ENCODE measurements around the gene MYO9A. TPM values are rescaled to one million over a fixed set of nuclear protein-coding genes. Genes with fewer than 3 reads are reported as not detected.

Gene MYO9A
- polyA plus RNA-seq, 1 experiment: 13.1 TPM

GRCh38 chr15:71815301-71815700 is 302.6 kb downstream of the MYO9A start:
- CTCF ChIA-PET: interaction anchor here (0.8 kb wide), 1 partner anchor 35 kb away, joined by 3 read pairs; no protein-coding TSS in a partner anchor

GRCh38 chr15:71813723-71814470 is 304.1 kb downstream of the MYO9A start:
- Histone ChIP-seq H3K27me3 (ENCODE audit: control insufficient read depth, insufficient read depth, low read length) (peaks cover 2% of the 10 kb centered on the region; the same call in 1 of the 2 replicates), H3K36me3 (ENCODE audit: control insufficient read depth, insufficient read depth, low read length) (no peaks in the 10 kb centered on the region), H3K4me3 (ENCODE audit: low read depth, low read length) (no peak overlapping the region)
- no peak for DNase-seq (ENCODE audit: low read depth)
- ChIA-PET CTCF (interaction anchor here (2.1 kb wide), 1 partner anchor 13 kb away, joined by 5 read pairs; no protein-coding TSS in a partner anchor), POLR2A (no interaction called here)
- TF ChIP-seq CTCF (IDR thresholded peaks at IDR 0.05; ENCODE audit: insufficient read depth, low read depth, low read length): no peak

More at GRCh38 chr15:71815301-71815700, 302.6 kb downstream of the MYO9A start:
- TF ChIP-seq CTCF (IDR thresholded peaks at IDR 0.05; ENCODE audit: insufficient read depth, low read depth, low read length): no peak
- POLR2A ChIA-PET: no interaction called here
- no peak for DNase-seq (ENCODE audit: low read depth)
- Histone ChIP-seq H3K4me3 (ENCODE audit: low read depth, low read length) (no peak overlapping the region), H3K36me3 (ENCODE audit: control insufficient read depth, insufficient read depth, low read length) (no peaks in the 10 kb centered on the region), H3K27me3 (ENCODE audit: control insufficient read depth, insufficient read depth, low read length) (peaks cover 2% of the 10 kb centered on the region; the same call in 1 of the 2 replicates)

- ChIA-PET CTCF (interaction anchor here (0.6 to 2.1 kb wide), 2 partner anchors 10 to 12 kb away, joined by 3 to 5 read pairs; no protein-coding TSS in a partner anchor), POLR2A (no interaction called here)
- H3K4me3 ChIP-seq (ENCODE audit: low read depth, low read length): no peak overlapping the region
- TF ChIP-seq CTCF (IDR thresholded peaks at IDR 0.05; ENCODE audit: insufficient read depth, low read depth, low read length): no peak
- DNase-seq (ENCODE audit: low read depth): no peak
- peaks cover 2% of the 10 kb centered on the region; the same call in 1 of the 2 replicates for H3K27me3 ChIP-seq (ENCODE audit: control insufficient read depth, insufficient read depth, low read length)
- no peaks in the 10 kb centered on the region for H3K36me3 ChIP-seq (ENCODE audit: control insufficient read depth, insufficient read depth, low read length)
Observed at GRCh38 chr15:71812966-71813722, 304.8 kb downstream of the MYO9A start.

GRCh38 chr15:71811752-71812735 is 305.9 kb downstream of the MYO9A start:
- CTCF ChIA-PET: interaction anchor here (0.6 to 2.1 kb wide), 2 partner anchors 9 to 11 kb away, joined by 3 to 5 read pairs; no protein-coding TSS in a partner anchor
- Histone ChIP-seq H3K36me3 (ENCODE audit: control insufficient read depth, insufficient read depth, low read length) (no peaks in the 10 kb centered on the region), H3K27me3 (ENCODE audit: control insufficient read depth, insufficient read depth, low read length) (peaks cover 2% of the 10 kb centered on the region; the same call in 1 of the 2 replicates), H3K4me3 (ENCODE audit: low read depth, low read length) (no peak overlapping the region)
- TF ChIP-seq CTCF (IDR thresholded peaks at IDR 0.05; ENCODE audit: insufficient read depth, low read depth, low read length): no peak
- DNase-seq (ENCODE audit: low read depth): no peak
- POLR2A ChIA-PET: no interaction called here

Measured in BJ (cell line).